G401 (cell line): Measurements from ENCODE around the gene ZBED1. TPM values are rescaled to one million over a fixed set of nuclear protein-coding genes. Genes with fewer than 3 reads are reported as not detected.
"Not testable (repeated sequence)": the region's sequence is repeated elsewhere in the genome, so short reads cannot be mapped to it uniquely, and the experiment has no call there.

ENCODE experiments used
- DNase-seq: peaks from one replicate; pipeline ENCODE4 v3.0.0-alpha.2; 2015; ENCODE audit warnings: low spot score
- in situ Hi-C: cut with HindIII; loops from 2 replicates; pipeline ENCODE4 v1.10.0; 2016; ENCODE audit warnings: low sequenced_read_pairs, mixed read lengths
- total RNA-seq: library from RNA; depleted of rRNA; stranded (reverse); fragments of >200 nt; shearing (Covaris generic); gene quantifications from 2 replicates; pipeline ENCODE4 v1.2.3, GENCODE V29; 2014

The ZBED1 gene
- total RNA-seq, 1 experiment from 2014 or later: 62.0 TPM

GRCh38 chrX:2481597-2481996, 19.2 kb downstream of the ZBED1 start:
- in situ Hi-C loops, DNase-seq: not testable (repeated sequence)

- in situ Hi-C loops, DNase-seq: not testable (repeated sequence)
These were observed 20.8 kb downstream of the ZBED1 start for GRCh38 chrX:2479982-2480381.

- DNase-seq: no peak
- in situ Hi-C loops: no loop called here
These were observed 21.4 kb downstream of the ZBED1 start for GRCh38 chrX:2479420-2479780.

GRCh38 chrX:2478546-2479419, 22.0 kb downstream of the ZBED1 start:
- in situ Hi-C loops: no loop called here
- no peak for DNase-seq

- DNase-seq, in situ Hi-C loops: not testable (repeated sequence)
These were observed 23.5 kb downstream of the ZBED1 start for GRCh38 chrX:2477313-2477712.

- in situ Hi-C loops: no loop called here
- DNase-seq: peak; percentile 15
These were observed 25.6 kb downstream of the ZBED1 start for GRCh38 chrX:2474963-2475726.

- peak; percentile 26 for DNase-seq
- in situ Hi-C loops: no loop called here
These were observed 26.4 kb downstream of the ZBED1 start for GRCh38 chrX:2474280-2474962.

- DNase-seq, in situ Hi-C loops: not testable (repeated sequence)
These were observed 27.7 kb downstream of the ZBED1 start for GRCh38 chrX:2473064-2473463.

- no peak for DNase-seq
- in situ Hi-C loops: no loop called here
These were observed 29.1 kb downstream of the ZBED1 start for GRCh38 chrX:2471641-2472040.

GRCh38 chrX:2471126-2471525, 29.6 kb downstream of the ZBED1 start:
- in situ Hi-C loops, DNase-seq: not testable (repeated sequence)

GRCh38 chrX:2469852-2470251, 30.9 kb downstream of the ZBED1 start:
- DNase-seq, in situ Hi-C loops: not testable (repeated sequence)

- no peak for DNase-seq
- in situ Hi-C loops: no loop called here
These were observed 31.5 kb downstream of the ZBED1 start for GRCh38 chrX:2469196-2469685.

GRCh38 chrX:2468261-2469195, 32.2 kb downstream of the ZBED1 start:
- in situ Hi-C loops: no loop called here
- no peak for DNase-seq

- in situ Hi-C loops: no loop called here
- no peak for DNase-seq
These were observed 33.7 kb downstream of the ZBED1 start for GRCh38 chrX:2466876-2467656.

GRCh38 chrX:2464677-2465166, 36.1 kb downstream of the ZBED1 start:
- in situ Hi-C loops: no loop called here
- peak; percentile 70 for DNase-seq

GRCh38 chrX:2463973-2464676, 36.7 kb downstream of the ZBED1 start:
- in situ Hi-C loops: no loop called here
- peak; percentile 71 for DNase-seq

GRCh38 chrX:2463481-2463880, 37.3 kb downstream of the ZBED1 start:
- in situ Hi-C loops, DNase-seq: not testable (repeated sequence)
